HG03354 (cell line): ENCODE measurements around the gene PCDHGA2.
"Not testable (repeated sequence)": the region's sequence is repeated elsewhere in the genome, so short reads cannot be mapped to it uniquely, and the experiment has no call there.

Source experiments
- ATAC-seq: cut with Tn5 transposase; IDR thresholded peaks from one replicate; pipeline ENCODE4 v1.9.1; 2021; ENCODE audit warnings: mild to moderate bottlenecking; ENCODE audit not compliant: unreplicated experiment, poor library complexity, severe bottlenecking

PCDHGA2 gene

GRCh38 chr5:141374627-141375026, 36.1 kb downstream of the PCDHGA2 start:
- no peak for ATAC-seq

GRCh38 chr5:141375444-141376155, 37.0 kb downstream of the PCDHGA2 start:
- not testable (repeated sequence) for ATAC-seq

GRCh38 chr5:141382469-141383294, 44.1 kb downstream of the PCDHGA2 start, which contains the start of gene PCDHGA7:
Gene PCDHGA7 (plus strand): TSS chr5:141382742. CDS start chr5:141382900, 158 bp downstream.
- no peak for ATAC-seq

GRCh38 chr5:141383345-141383744, 44.8 kb downstream of the PCDHGA2 start:
- ATAC-seq = no peak

DNA sequence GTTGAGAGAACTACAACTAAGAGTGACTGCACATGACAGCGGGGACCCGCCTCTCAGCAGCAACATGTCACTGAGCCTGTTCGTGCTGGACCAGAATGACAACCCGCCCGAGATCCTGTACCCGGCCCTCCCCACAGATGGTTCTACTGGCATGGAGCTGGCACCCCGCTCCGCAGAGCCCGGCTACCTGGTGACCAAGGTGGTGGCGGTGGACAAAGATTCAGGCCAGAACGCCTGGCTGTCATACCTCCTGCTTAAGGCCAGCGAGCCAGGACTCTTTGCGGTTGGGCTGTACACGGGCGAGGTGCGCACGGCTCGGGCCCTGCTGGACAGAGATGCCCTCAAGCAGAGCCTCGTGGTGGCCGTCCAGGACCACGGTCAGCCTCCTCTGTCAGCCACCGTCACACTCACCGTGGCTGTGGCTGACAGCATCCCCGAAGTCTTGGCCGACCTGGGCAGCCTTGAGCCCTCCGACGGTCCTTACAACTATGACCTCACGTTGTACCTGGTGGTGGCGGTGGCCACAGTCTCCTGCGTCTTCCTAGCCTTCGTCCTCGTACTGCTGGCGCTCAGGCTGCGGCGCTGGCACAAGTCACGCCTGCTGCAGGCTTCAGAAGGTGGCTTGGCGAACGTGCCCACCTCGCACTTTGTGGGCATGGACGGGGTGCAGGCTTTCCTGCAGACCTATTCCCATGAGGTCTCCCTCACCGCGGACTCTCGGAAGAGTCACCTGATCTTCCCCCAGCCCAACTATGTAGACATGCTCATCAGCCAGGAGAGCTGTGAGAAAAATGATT, 46.1 kb downstream of the PCDHGA2 start:
- ATAC-seq = no peak

DNA sequence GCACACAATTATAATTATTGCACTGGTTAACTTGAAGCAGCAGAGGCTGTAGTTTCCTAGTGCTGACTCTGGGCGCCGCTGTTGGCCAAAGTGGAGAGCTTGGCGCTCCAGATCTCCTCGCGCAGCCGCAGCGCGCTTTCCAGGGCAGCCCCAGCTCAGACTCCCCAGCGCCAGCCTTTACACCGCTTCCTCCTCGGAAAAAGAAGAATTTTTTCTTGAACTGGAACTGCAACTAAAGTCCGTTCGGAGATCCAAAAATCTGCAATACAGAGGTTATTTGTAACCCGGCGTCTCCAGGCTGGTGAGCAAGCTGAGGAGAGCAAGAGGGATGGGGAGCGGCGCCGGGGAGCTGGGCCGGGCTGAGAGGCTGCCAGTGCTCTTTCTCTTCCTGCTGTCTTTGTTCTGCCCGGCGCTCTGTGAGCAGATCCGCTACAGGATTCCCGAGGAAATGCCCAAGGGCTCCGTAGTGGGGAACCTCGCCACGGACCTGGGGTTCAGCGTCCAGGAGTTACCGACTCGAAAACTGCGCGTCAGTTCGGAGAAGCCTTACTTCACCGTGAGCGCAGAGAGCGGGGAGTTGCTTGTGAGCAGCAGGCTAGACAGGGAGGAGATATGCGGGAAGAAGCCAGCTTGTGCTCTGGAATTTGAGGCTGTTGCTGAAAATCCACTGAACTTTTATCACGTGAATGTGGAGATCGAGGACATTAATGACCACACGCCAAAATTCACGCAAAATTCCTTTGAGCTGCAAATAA, 49.2 kb downstream of the PCDHGA2 start, which contains the start of gene PCDHGB4:
Gene PCDHGB4, plus strand, starts transcription at position 142 of the 755 bp plus-strand sequence. Its CDS starts 187 bp downstream, at position 329.
- ATAC-seq = peak; percentile 98

DNA sequence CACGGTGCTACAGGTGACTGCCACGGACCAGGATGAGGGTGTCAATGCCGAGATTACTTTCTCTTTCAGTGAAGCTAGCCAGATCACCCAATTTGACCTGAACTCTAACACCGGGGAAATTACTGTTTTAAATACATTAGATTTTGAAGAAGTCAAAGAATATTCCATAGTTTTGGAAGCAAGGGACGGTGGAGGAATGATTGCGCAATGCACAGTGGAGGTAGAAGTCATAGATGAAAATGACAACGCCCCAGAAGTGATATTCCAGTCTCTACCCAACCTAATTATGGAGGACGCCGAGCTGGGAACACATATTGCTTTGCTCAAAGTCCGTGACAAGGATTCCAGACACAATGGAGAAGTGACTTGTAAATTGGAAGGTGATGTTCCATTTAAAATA, 50.1 kb downstream of the PCDHGA2 start:
- ATAC-seq = no peak

DNA sequence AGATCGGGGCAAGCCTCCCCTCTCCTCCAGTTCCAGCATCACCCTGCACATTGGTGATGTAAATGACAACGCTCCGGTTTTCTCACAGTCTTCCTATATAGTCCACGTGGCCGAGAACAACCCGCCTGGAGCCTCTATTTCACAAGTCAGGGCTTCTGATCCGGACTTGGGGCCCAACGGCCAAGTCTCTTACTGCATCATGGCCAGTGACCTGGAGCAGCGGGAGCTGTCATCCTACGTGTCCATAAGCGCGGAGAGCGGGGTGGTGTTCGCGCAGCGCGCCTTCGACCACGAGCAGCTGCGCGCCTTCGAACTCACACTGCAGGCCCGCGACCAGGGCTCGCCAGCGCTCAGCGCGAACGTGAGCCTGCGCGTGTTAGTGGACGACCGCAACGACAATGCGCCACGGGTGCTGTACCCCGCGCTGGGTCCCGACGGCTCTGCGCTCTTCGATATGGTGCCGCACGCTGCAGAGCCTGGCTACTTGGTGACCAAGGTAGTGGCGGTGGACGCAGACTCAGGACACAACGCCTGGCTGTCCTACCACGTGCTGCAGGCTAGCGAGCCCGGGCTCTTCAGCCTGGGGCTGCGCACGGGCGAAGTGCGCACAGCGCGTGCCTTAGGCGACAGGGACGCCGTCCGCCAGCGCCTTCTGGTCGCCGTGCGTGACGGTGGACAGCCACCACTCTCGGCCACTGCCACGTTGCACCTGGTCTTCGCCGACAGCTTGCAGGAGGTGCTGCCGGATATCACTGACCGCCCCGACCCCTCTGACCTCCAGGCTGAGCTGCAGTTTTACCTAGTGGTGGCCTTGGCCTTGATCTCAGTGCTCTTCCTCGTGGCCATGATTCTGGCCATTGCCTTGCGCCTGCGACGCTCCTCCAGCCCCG, 50.8 kb downstream of the PCDHGA2 start:
- no peak for ATAC-seq

DNA sequence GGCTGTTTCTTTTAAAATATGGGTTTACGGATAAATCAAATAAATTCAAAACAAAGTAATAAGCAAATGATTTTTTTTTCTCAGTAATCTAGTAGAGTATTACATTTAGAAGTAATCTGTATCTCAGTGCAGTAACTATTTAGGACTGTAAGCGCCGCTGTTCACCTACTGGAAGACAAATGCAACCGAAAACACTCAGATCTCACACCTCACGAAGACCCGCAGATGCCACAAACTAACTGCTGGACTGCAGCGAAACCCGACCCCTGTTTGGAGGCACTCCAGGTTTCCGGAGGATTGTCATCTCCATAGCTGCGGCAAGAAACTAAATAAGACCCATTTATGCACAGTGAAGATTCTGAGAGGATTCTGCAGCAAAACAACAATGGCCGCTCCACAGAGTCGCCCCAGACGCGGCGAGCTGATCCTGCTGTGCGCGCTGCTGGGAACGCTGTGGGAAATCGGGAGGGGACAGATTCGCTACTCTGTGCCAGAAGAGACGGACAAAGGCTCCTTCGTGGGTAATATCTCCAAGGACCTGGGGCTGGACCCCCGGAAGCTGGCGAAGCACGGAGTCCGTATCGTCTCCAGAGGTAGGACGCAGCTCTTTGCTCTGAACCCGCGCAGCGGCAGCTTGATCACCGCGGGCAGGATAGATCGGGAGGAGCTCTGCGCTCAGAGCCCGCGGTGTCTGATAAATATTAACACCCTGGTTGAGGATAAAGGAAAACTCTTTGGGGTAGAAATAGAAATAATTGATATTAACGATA, 54.1 kb downstream of the PCDHGA2 start, which contains the start of gene PCDHGA8:
Gene PCDHGA8, plus strand, starts transcription at position 205 of the 770 bp plus-strand sequence. Its CDS starts 181 bp downstream, at position 386.
- ATAC-seq = no peak
